ENCODE measurements around the gene CD86. TPM values are rescaled to one million over a fixed set of nuclear protein-coding genes. Genes with fewer than 3 reads are reported as not detected.

CD86 gene
- total RNA-seq, 4 donors from 2014 or later, result 1.8 to 7.5 (median 4.2) TPM

DNA sequence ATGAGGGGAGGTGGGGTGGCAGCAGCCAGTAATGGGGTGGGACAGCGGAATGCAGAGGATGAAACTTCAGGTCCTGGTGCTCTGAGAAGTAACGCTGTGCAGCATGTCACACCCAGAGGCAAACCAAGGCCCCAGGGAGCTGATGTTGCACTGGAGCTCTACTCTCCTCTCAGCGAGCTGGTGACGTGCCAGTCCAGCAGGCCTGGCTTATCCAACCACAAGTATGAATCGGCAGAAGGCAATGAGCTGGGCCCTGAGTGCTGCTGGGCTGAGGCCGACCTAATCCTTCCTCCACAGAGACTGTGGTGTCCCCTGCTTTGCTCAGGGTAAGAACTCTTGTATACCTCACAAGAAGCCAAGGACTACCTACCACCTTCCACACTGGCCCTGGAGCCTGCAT lies 30.5 kb downstream of the CD86 start:
- intact Hi-C loops (cut with DNase I), result no loop called here
- H3K27me3 ChIP-seq, result no peaks in the 10 kb centered on the region
- TF ChIP-seq, protein P1, sequence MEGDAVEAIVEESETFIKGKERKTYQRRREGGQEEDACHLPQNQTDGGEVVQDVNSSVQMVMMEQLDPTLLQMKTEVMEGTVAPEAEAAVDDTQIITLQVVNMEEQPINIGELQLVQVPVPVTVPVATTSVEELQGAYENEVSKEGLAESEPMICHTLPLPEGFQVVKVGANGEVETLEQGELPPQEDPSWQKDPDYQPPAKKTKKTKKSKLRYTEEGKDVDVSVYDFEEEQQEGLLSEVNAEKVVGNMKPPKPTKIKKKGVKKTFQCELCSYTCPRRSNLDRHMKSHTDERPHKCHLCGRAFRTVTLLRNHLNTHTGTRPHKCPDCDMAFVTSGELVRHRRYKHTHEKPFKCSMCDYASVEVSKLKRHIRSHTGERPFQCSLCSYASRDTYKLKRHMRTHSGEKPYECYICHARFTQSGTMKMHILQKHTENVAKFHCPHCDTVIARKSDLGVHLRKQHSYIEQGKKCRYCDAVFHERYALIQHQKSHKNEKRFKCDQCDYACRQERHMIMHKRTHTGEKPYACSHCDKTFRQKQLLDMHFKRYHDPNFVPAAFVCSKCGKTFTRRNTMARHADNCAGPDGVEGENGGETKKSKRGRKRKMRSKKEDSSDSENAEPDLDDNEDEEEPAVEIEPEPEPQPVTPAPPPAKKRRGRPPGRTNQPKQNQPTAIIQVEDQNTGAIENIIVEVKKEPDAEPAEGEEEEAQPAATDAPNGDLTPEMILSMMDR (IDR thresholded peaks at IDR 0.05), result no peak
- TF ChIP-seq POLR2AphosphoS5 (IDR thresholded peaks at IDR 0.05), result no peak
- no peaks in the 10 kb centered on the region for H3K4me1 ChIP-seq
- no peak overlapping the region for H3K4me3 ChIP-seq
- H3K36me3 ChIP-seq, result no peaks in the 10 kb centered on the region
- 95% methylated on average over 2 of the region's 6 CpGs for WGBS
- no peaks in the 10 kb centered on the region for H3K9me3 ChIP-seq
- DNase-seq (ENCODE audit: extremely low spot score), result no peak
- no peak overlapping the region for H3K27ac ChIP-seq (replicated peaks in 1 of 4)

DNA sequence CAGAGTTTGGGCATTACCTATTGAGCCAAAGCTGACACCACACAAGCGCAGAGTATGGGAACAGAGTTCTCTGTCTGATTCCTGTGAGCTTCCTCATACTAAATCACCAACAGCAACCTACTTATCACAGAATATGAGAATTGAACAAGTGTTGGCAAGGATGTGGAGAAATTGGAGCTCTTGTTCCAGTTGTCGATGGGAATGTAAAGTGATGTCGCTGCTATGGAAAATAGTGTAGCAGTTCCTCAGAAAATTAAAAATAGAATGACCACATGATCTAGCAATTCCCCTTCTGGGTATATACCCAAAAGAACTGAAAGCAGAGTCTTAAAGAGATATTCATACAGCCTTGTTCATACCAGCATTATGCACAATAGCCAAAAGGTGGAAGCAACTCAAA lies 33.4 kb downstream of the CD86 start:
- no peaks in the 10 kb centered on the region for H3K4me1 ChIP-seq
- H3K36me3 ChIP-seq, result no peaks in the 10 kb centered on the region
- TF ChIP-seq POLR2AphosphoS5 (IDR thresholded peaks at IDR 0.05), result no peak
- no peak for TF ChIP-seq EP300 (IDR thresholded peaks at IDR 0.05)
- no peak for TF ChIP-seq POLR2A (IDR thresholded peaks at IDR 0.05; ENCODE audit: low read depth)
- TF ChIP-seq, protein P1 (IDR thresholded peaks at IDR 0.05), result no peak
- WGBS, result 82% methylated on average over 3 of the region's 3 CpGs
- H3K27me3 ChIP-seq, result no peaks in the 10 kb centered on the region
- intact Hi-C loops (cut with DNase I), result no loop called here
- DNase-seq (ENCODE audit: extremely low spot score), result no peak
- no peak overlapping the region for H3K4me3 ChIP-seq
- H3K9me3 ChIP-seq, result no peaks in the 10 kb centered on the region
- no peak overlapping the region for H3K27ac ChIP-seq (replicated peaks in 1 of 4)

DNA sequence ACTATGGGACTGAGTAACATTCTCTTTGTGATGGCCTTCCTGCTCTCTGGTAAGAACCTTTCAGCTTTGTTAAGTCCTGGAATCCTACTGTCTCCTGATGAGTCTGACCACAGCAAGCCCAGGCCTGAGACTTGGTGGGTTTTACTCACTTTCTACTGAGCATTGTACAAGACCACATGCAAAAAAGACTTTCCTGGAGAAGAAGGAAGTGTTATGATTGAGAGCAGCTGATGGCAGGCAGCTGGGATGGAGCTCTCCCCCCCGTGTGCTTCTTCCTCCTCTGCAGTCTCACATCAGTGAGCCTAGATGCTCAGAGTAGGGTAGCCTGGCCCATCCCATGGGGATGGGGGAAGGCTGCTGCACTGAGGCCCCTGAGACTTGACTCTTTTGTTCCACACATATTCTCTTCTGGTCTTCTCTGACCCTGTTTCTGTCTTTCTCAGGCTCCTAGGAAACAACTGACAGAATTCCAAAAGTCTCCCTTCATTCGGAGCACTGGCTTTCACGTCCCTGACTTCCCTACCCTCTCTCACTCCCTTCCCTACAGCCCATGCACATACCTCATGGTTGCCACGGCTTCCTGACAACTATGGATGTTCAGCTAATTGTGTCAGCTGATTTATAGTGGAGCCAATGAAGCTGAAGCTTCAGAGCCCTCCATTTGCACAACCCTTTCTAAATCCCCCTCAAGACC lies 36.6 kb downstream of the CD86 start:
- Histone ChIP-seq H3K4me1 (no peaks in the 10 kb centered on the region), H3K27me3 (no peaks in the 10 kb centered on the region), H3K9me3 (no peaks in the 10 kb centered on the region), H3K36me3 (no peaks in the 10 kb centered on the region), H3K27ac (replicated peaks in 1 of 4) (no peak overlapping the region), H3K4me3 (no peak overlapping the region)
- intact Hi-C loops (cut with DNase I), result no loop called here
- no peak for DNase-seq (ENCODE audit: extremely low spot score)
- TF ChIP-seq POLR2A (IDR thresholded peaks at IDR 0.05; ENCODE audit: low read depth) (no peak), EP300 (IDR thresholded peaks at IDR 0.05) (no peak), POLR2AphosphoS5 (IDR thresholded peaks at IDR 0.05) (no peak)
- TF ChIP-seq, protein P1 (IDR thresholded peaks at IDR 0.05), result no peak
- 40% methylated on average over 4 of the region's 4 CpGs for WGBS

DNA sequence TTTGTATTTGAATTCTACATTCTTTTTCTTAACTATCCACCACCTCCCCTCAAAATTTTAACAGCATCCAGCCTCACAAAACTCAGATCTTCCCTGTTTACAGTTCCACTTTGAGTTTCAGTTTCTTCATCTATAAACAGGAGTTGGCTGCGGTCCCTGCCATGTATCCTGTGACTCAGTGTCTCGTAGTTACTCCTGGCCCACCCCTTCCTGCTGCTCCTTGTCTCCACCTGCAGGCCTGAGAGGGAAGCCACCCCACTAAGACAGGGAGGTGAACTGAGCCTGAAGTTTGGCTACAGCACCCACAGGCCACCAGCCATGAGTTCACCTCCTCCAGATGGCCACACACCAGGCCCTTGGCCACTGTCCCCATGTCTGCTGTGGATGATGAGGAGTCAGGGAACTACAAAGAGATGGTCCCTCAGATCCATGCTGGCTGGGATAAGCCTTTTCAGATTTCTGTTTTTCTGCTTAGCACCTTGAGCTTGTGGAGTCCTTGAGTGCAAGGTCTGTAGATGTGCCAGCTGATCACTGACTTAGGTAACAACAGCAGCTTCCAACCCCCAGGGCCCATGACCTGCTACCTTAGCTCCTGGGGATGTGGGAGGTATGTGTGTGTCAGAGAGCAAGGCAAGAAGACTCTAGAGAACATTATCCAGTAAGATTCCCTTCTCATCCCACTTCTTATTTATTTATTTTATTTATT lies 37.5 kb downstream of the CD86 start:
- H3K27ac ChIP-seq (replicated peaks in 1 of 4), result no peak overlapping the region
- no peaks in the 10 kb centered on the region for H3K4me1 ChIP-seq
- 43% methylated on average over 2 of the region's 2 CpGs for WGBS
- no peaks in the 10 kb centered on the region for H3K36me3 ChIP-seq
- DNase-seq (ENCODE audit: extremely low spot score), result no peak
- TF ChIP-seq POLR2A (IDR thresholded peaks at IDR 0.05; ENCODE audit: low read depth), result no peak
- TF ChIP-seq, protein P1 (IDR thresholded peaks at IDR 0.05), result peak in 1 of 3 experiments; percentile 21
- no peaks in the 10 kb centered on the region for H3K9me3 ChIP-seq
- H3K27me3 ChIP-seq, result peaks cover 0 to 4% (median 0%) of the 10 kb centered on the region in 4 donors
- intact Hi-C loops (cut with DNase I), result no loop called here
- H3K4me3 ChIP-seq, result no peak overlapping the region

Data from esophagus muscularis mucosa (tissue), 4 donors.